Left renal pelvis (tissue), 4 donors: ENCODE measurements around the gene COMP. TPM values are rescaled to one million over a fixed set of nuclear protein-coding genes. Genes with fewer than 3 reads are reported as not detected.

Experiments
- DNase-seq, 4 donors: peaks; one replicate each; pipeline ENCODE4 v3.0.0-alpha.2; 2013; ENCODE audit warnings: low read depth in 4 of 4, low spot score in 3 of 4
- polyA plus RNA-seq, 4 donors: library from polyadenylated mRNA; unstranded; fragments of 120-200 nt; gene quantifications; one replicate each; pipeline ENCODE4 v1.2.1, GENCODE V29; 2013; ENCODE audit not compliant: insufficient read length in 4 of 4

The COMP gene
- polyA plus RNA-seq, 4 donors = 0.20 to 0.45 (median 0.29) TPM

GRCh38 chr19:18785179-18786124, 5.7 kb downstream of the COMP start:
- DNase-seq = peak in 2 of 4 donors; percentile 36 to 37

- no peak for DNase-seq
Measured at GRCh38 chr19:18784786-18785120, 6.4 kb downstream of the COMP start.

- no peak for DNase-seq
Measured at GRCh38 chr19:18783958-18784785, 6.9 kb downstream of the COMP start.

GRCh38 chr19:18782559-18783225, 8.4 kb downstream of the COMP start:
- no peak for DNase-seq

GRCh38 chr19:18781885-18782527, 9.1 kb downstream of the COMP start:
- no peak for DNase-seq

GRCh38 chr19:18781047-18781600, 10.0 kb downstream of the COMP start:
- no peak for DNase-seq

- no peak for DNase-seq
Measured at GRCh38 chr19:18780631-18781030, 10.5 kb downstream of the COMP start.

- no peak for DNase-seq
Measured at GRCh38 chr19:18780081-18780480, 11.0 kb downstream of the COMP start.

GRCh38 chr19:18778826-18779495, 12.1 kb downstream of the COMP start:
- no peak for DNase-seq

- DNase-seq = no peak
Measured at GRCh38 chr19:18778076-18778389, 13.1 kb downstream of the COMP start.

GRCh38 chr19:18777301-18778075, 13.6 kb downstream of the COMP start:
- no peak for DNase-seq

GRCh38 chr19:18776736-18777135, 14.4 kb downstream of the COMP start:
- DNase-seq = no peak

GRCh38 chr19:18776288-18776594, 14.9 kb downstream of the COMP start:
- DNase-seq = no peak

GRCh38 chr19:18775586-18776287, 15.4 kb downstream of the COMP start:
- DNase-seq = no peak

GRCh38 chr19:18774782-18775444, 16.2 kb downstream of the COMP start:
- DNase-seq = no peak

- no peak for DNase-seq
Measured at GRCh38 chr19:18774107-18774506, 17.0 kb downstream of the COMP start.

- DNase-seq = no peak
Measured at GRCh38 chr19:18773682-18774081, 17.4 kb downstream of the COMP start.
